CD8-positive, alpha-beta memory T cell (primary cell): Measurements from ENCODE around the gene CDK1. TPM values are rescaled to one million over a fixed set of nuclear protein-coding genes. Genes with fewer than 3 reads are reported as not detected.

Source experiments
- CTCF ChIA-PET: fragments of 350-600 bp; sonication (Branson Sonifier 250); formaldehyde crosslinking; loops from one replicate; lab custom pipeline; 2021; ENCODE audit warnings: antibody characterized with exemption; lab: Charles Lee
- POLR2A ChIA-PET: fragments of 350-600 bp; sonication (Branson Sonifier 250); formaldehyde crosslinking; loops from one replicate; lab custom pipeline; 2021; ENCODE audit warnings: antibody characterized with exemption; lab: Charles Lee
- DNase-seq, 5 donors: peaks; one replicate each; pipeline versions ENCODE4 v3.0.0 to v3.0.0-alpha.2; 2020 to 2022; ENCODE audit warnings: mixed read lengths in 1 of 5
- H3K27ac ChIP-seq: one replicate; pipeline ENCODE4 v1.7.0; 2013; ENCODE audit warnings: low read depth, mild to moderate bottlenecking, low read length, moderate library complexity
- H3K27me3 ChIP-seq: 2 replicates; pipeline ENCODE4 v1.7.0; 2013; ENCODE audit warnings: low read length, mild to moderate bottlenecking; ENCODE audit not compliant: insufficient read depth, poor library complexity, severe bottlenecking
- H3K36me3 ChIP-seq: 2 replicates; pipeline ENCODE4 v1.7.0; 2013; ENCODE audit warnings: mild to moderate bottlenecking, low read length, moderate library complexity; ENCODE audit not compliant: insufficient read depth
- H3K4me1 ChIP-seq: 2 replicates; pipeline ENCODE4 v1.7.0; 2013; ENCODE audit warnings: mild to moderate bottlenecking, low read length, moderate library complexity; ENCODE audit not compliant: insufficient read depth
- H3K4me3 ChIP-seq: 2 replicates; pipeline ENCODE4 v1.7.0; 2013; ENCODE audit warnings: mild to moderate bottlenecking, low read length
- H3K9me3 ChIP-seq: 2 replicates; pipeline ENCODE4 v1.7.0; 2013; ENCODE audit warnings: mild to moderate bottlenecking, low read length
- H3K27ac Mint-ChIP-seq, 8 donors: one replicate each; pipeline ENCODE4 v1.8.0; 2020 to 2021; ENCODE audit warnings: mixed read lengths in 8 of 8, mild to moderate bottlenecking in 6 of 8, inconsistent platforms in 3 of 8, moderate library complexity in 3 of 8
- H3K27me3 Mint-ChIP-seq, 2 donors: one replicate each; pipeline ENCODE4 v1.8.0; 2020 to 2021; ENCODE audit warnings: mixed read lengths in 2 of 2, mild to moderate bottlenecking in 1 of 2, moderate library complexity in 1 of 2
- H3K36me3 Mint-ChIP-seq, 3 donors: one replicate each; pipeline ENCODE4 v1.8.0; 2020 to 2021; ENCODE audit warnings: mixed read lengths in 3 of 3, inconsistent platforms in 1 of 3, mild to moderate bottlenecking in 1 of 3
- H3K4me1 Mint-ChIP-seq, 3 donors: one replicate each; pipeline ENCODE4 v1.8.0; 2020 to 2021; ENCODE audit warnings: mixed read lengths in 3 of 3, inconsistent platforms in 1 of 3, mild to moderate bottlenecking in 1 of 3
- H3K4me3 Mint-ChIP-seq, 7 donors: one replicate each; pipeline ENCODE4 v1.8.0; 2020 to 2021; ENCODE audit warnings: mixed read lengths in 7 of 7, mild to moderate bottlenecking in 6 of 7, moderate library complexity in 4 of 7, inconsistent platforms in 2 of 7
- H3K9me3 Mint-ChIP-seq, 5 donors: one replicate each; pipeline ENCODE4 v1.8.0; 2020 to 2022; ENCODE audit warnings: mixed read lengths in 5 of 5, mild to moderate bottlenecking in 3 of 5, moderate library complexity in 2 of 5, inconsistent platforms in 1 of 5
- polyA plus RNA-seq: library from polyadenylated mRNA; unstranded; fragments of 300-500 nt; fragmentation: Illumina TruSeq; gene quantifications from one replicate; pipeline ENCODE4 v1.2.3, GENCODE V29; 2021
- total RNA-seq, 2 experiments: library from RNA; stranded (reverse); gene quantifications; one replicate each; pipeline ENCODE4 v1.2.3, GENCODE V29; 2021

CDK1 gene
- total and polyA plus RNA-seq, 3 experiments from 2014 or later = 0.52 to 68.8 (median 67.9) TPM

- DNase-seq = no peak
- no peaks in the 10 kb centered on the region for H3K27me3 Mint-ChIP-seq
- no peak overlapping the region for H3K27ac Mint-ChIP-seq
- Histone ChIP-seq H3K9me3 (no peaks in the 10 kb centered on the region), H3K27me3 (no peaks in the 10 kb centered on the region), H3K4me1 (no peaks in the 10 kb centered on the region), H3K4me3 (no peak overlapping the region), H3K27ac (no peak overlapping the region), H3K36me3 (no peaks in the 10 kb centered on the region)
- ChIA-PET CTCF (no interaction called here), POLR2A (no interaction called here)
- no peaks in the 10 kb centered on the region for H3K9me3 Mint-ChIP-seq
- H3K4me3 Mint-ChIP-seq = no peak overlapping the region
- H3K36me3 Mint-ChIP-seq = no peaks in the 10 kb centered on the region
- no peaks in the 10 kb centered on the region for H3K4me1 Mint-ChIP-seq
Observed at GRCh38 chr10:60807499-60807898, 29.2 kb downstream of the CDK1 start.

GRCh38 chr10:60808036-60808435 is 29.8 kb downstream of the CDK1 start:
- Mint-ChIP-seq H3K4me3 (no peak overlapping the region), H3K4me1 (no peaks in the 10 kb centered on the region), H3K27ac (no peak overlapping the region), H3K36me3 (no peaks in the 10 kb centered on the region), H3K27me3 (peaks cover 0 to 2% of the 10 kb centered on the region in 2 donors), H3K9me3 (no peaks in the 10 kb centered on the region)
- POLR2A ChIA-PET = no interaction called here
- CTCF ChIA-PET = no interaction called here
- no peaks in the 10 kb centered on the region for H3K9me3 ChIP-seq
- H3K4me3 ChIP-seq = no peak overlapping the region
- no peaks in the 10 kb centered on the region for H3K36me3 ChIP-seq
- DNase-seq = no peak
- no peak overlapping the region for H3K27ac ChIP-seq
- H3K27me3 ChIP-seq = no peaks in the 10 kb centered on the region
- H3K4me1 ChIP-seq = no peaks in the 10 kb centered on the region

DNA sequence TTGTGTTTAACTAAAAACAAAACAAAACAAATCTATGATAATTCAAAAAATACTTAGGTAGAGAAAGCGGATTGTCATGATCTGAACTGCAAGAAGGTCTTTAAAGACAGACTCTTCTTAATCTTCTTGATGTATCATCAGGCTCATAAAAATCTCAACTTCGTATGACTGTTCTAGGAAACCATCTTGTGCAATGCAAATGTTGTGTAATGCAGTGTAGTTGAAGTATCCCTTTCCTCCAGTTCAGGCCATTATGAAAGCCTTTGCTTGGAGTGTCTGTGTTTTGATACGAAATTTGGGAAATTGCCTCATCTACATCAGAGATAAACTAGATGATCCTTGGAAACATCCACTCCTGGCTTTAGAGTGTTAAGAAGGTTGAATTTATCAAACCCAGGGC is 30.9 kb downstream of the CDK1 start:
- no peak overlapping the region for H3K4me3 Mint-ChIP-seq
- no peak overlapping the region for H3K27ac ChIP-seq
- peaks cover 0 to 2% of the 10 kb centered on the region in 2 donors for H3K27me3 Mint-ChIP-seq
- H3K4me1 Mint-ChIP-seq = no peaks in the 10 kb centered on the region
- no peak overlapping the region for H3K27ac Mint-ChIP-seq
- no peaks in the 10 kb centered on the region for H3K27me3 ChIP-seq
- no peaks in the 10 kb centered on the region for H3K36me3 ChIP-seq
- H3K9me3 ChIP-seq = no peaks in the 10 kb centered on the region
- H3K9me3 Mint-ChIP-seq = no peaks in the 10 kb centered on the region
- ChIA-PET CTCF (no interaction called here), POLR2A (no interaction called here)
- no peak overlapping the region for H3K4me3 ChIP-seq
- no peaks in the 10 kb centered on the region for H3K36me3 Mint-ChIP-seq
- H3K4me1 ChIP-seq = no peaks in the 10 kb centered on the region
- DNase-seq = no peak

DNA sequence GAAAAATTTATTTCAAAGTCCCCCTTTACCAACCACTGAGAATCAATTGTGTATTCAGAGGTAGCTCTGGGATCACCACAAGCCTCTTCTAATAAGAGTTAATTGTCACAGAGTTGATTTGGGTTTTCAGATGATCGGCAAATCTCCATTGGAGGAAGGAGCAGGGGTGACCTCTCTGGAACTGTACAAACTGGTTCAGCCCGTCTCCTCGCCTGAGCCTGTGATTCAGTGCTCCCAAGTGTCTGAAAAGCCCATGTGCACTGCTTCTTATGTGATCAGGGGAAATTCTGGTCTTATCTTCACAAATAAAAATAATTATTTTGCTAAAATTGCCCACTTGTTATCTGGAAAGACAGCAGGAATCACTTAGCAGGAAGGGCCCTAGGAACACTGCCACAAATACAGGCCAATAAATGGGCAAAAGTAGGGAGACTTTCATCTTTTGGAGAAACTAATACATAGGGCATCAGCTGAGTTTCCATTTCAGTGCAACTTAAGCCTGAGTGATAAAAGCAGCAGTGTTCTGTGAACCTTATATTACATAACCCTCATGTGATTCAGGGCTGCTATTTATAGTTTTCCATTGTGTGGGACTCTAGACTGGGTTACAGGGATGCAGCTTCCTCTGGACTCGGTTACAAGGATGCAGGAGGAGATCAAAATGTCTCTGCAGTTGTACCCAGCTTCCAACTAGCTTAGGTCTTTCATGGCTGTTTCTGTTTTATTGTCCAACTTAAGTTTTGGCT is 32.3 kb downstream of the CDK1 start:
- ChIA-PET POLR2A (no interaction called here), CTCF (no interaction called here)
- DNase-seq = no peak
- no peaks in the 10 kb centered on the region for H3K4me1 Mint-ChIP-seq
- peaks cover 0 to 2% of the 10 kb centered on the region in 2 donors for H3K27me3 Mint-ChIP-seq
- no peak overlapping the region for H3K4me3 Mint-ChIP-seq
- H3K36me3 Mint-ChIP-seq = no peaks in the 10 kb centered on the region
- H3K4me3 ChIP-seq = no peak overlapping the region
- H3K27ac ChIP-seq = no peak overlapping the region
- H3K9me3 Mint-ChIP-seq = no peaks in the 10 kb centered on the region
- H3K27ac Mint-ChIP-seq = no peak overlapping the region
- no peaks in the 10 kb centered on the region for H3K27me3 ChIP-seq
- no peaks in the 10 kb centered on the region for H3K9me3 ChIP-seq
- no peaks in the 10 kb centered on the region for H3K36me3 ChIP-seq
- no peaks in the 10 kb centered on the region for H3K4me1 ChIP-seq

GRCh38 chr10:60816628-60817397 is 38.5 kb downstream of the CDK1 start:
- Mint-ChIP-seq H3K27ac (peak overlapping the region in 1 of 8 donors; percentile 21), H3K36me3 (no peaks in the 10 kb centered on the region), H3K9me3 (no peaks in the 10 kb centered on the region), H3K4me1 (peaks cover 1 to 12% (median 6%) of the 10 kb centered on the region in 3 donors), H3K4me3 (no peak overlapping the region), H3K27me3 (peaks cover 2 to 3% of the 10 kb centered on the region in 2 donors)
- no peaks in the 10 kb centered on the region for H3K4me1 ChIP-seq
- peak in 3 of 5 donors; percentile 2 to 35 (median 23) for DNase-seq
- ChIA-PET CTCF (interaction anchor here (0.8 to 1.5 kb wide), 5 partner anchors 17 to 172 kb away, joined by 3 read pairs; partner anchors contain the start of gene CDK1), POLR2A (no interaction called here)
- H3K4me3 ChIP-seq = no peak overlapping the region
- H3K27ac ChIP-seq = no peak overlapping the region
- H3K36me3 ChIP-seq = no peaks in the 10 kb centered on the region
- H3K9me3 ChIP-seq = no peaks in the 10 kb centered on the region
- no peaks in the 10 kb centered on the region for H3K27me3 ChIP-seq

DNA sequence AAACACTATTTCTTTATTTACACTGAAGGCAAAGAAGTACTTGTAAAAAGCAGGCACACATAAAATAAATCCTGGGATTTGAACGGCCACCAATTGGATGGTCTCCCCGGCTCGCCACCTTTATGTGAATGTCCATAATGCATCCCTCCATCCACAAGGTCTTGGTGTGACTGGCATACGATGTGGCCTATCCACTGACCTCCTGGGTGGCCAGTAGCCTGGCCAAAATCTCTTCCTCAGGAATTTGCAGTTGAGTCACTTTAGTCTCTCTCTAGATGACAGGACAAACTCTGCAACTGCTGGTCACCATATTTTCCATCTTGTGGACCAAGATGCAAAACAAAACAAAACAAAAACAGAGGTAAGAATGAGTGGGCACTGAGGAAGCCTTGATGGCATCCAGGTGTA is 39.1 kb downstream of the CDK1 start:
- H3K27me3 ChIP-seq = no peaks in the 10 kb centered on the region
- no peak for DNase-seq
- ChIA-PET POLR2A (no interaction called here), CTCF (interaction anchor here (0.8 to 1.5 kb wide), 5 partner anchors 17 to 172 kb away, joined by 3 read pairs; partner anchors contain the start of gene CDK1)
- H3K9me3 Mint-ChIP-seq = no peaks in the 10 kb centered on the region
- peaks cover 2 to 3% of the 10 kb centered on the region in 2 donors for H3K27me3 Mint-ChIP-seq
- no peak overlapping the region for H3K4me3 ChIP-seq
- H3K27ac Mint-ChIP-seq = peak overlapping the region in 1 of 8 donors; percentile 21
- no peak overlapping the region for H3K27ac ChIP-seq
- H3K4me1 Mint-ChIP-seq = peaks cover 1 to 12% (median 6%) of the 10 kb centered on the region in 3 donors
- H3K4me3 Mint-ChIP-seq = no peak overlapping the region
- no peaks in the 10 kb centered on the region for H3K9me3 ChIP-seq
- no peaks in the 10 kb centered on the region for H3K36me3 Mint-ChIP-seq
- H3K36me3 ChIP-seq = no peaks in the 10 kb centered on the region
- no peaks in the 10 kb centered on the region for H3K4me1 ChIP-seq

DNA sequence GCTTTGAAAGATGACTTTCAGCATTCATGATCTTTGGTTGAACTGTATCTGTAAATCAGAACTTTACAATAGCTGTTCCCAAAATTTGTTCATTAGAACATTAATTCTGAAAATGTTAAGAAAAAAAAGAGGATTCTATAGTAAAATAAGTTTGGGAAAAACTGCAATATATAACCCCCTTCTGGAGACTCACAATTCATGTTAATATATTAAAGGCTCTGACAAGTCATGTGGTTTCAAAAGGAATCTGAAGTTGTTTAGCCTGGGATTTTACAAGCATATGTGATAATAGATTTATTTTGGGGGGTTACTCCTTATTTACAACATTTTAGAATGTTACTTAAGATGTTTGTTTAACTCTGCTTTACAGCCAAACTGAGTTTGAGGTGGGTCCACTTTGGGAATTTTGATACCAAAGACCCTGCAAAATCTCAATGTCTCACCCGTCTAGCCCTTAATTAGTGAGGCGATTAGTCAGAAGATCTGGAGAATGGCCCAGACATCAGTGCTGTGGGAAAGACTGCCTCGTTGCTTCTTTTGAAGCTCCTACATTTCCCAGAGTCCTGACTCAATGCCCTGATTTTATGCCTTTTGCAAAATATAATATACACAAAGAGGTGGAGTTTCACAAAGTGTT is 40.0 kb downstream of the CDK1 start:
- CTCF ChIA-PET = interaction anchor here (1.5 kb wide), 1 partner anchor 173 kb away, joined by 3 read pairs; no protein-coding TSS in a partner anchor
- POLR2A ChIA-PET = no interaction called here
- Mint-ChIP-seq H3K27ac (peak overlapping the region in 1 of 8 donors; percentile 4), H3K4me3 (no peak overlapping the region), H3K27me3 (peaks cover 0 to 3% of the 10 kb centered on the region in 2 donors), H3K4me1 (peaks cover 1 to 12% (median 6%) of the 10 kb centered on the region in 3 donors), H3K36me3 (no peaks in the 10 kb centered on the region), H3K9me3 (no peaks in the 10 kb centered on the region)
- Histone ChIP-seq H3K4me3 (no peak overlapping the region), H3K27me3 (no peaks in the 10 kb centered on the region), H3K36me3 (no peaks in the 10 kb centered on the region), H3K4me1 (no peaks in the 10 kb centered on the region), H3K27ac (no peak overlapping the region), H3K9me3 (no peaks in the 10 kb centered on the region)
- no peak for DNase-seq

GRCh38 chr10:60819271-60819670 is 41.0 kb downstream of the CDK1 start:
- CTCF ChIA-PET = no interaction called here
- Mint-ChIP-seq H3K27me3 (peaks cover 0 to 3% of the 10 kb centered on the region in 2 donors), H3K4me3 (no peak overlapping the region), H3K4me1 (peaks cover 1 to 12% (median 6%) of the 10 kb centered on the region in 3 donors), H3K36me3 (no peaks in the 10 kb centered on the region), H3K9me3 (no peaks in the 10 kb centered on the region), H3K27ac (peak overlapping the region in 3 of 8 donors; percentile 0 to 77 (median 62))
- no peaks in the 10 kb centered on the region for H3K4me1 ChIP-seq
- no peak overlapping the region for H3K27ac ChIP-seq
- no peaks in the 10 kb centered on the region for H3K9me3 ChIP-seq
- H3K36me3 ChIP-seq = no peaks in the 10 kb centered on the region
- no peaks in the 10 kb centered on the region for H3K27me3 ChIP-seq
- no peak for DNase-seq
- POLR2A ChIA-PET = no interaction called here
- no peak overlapping the region for H3K4me3 ChIP-seq
